Measurements from ENCODE around the gene CD74.

Gene CD74

DNA sequence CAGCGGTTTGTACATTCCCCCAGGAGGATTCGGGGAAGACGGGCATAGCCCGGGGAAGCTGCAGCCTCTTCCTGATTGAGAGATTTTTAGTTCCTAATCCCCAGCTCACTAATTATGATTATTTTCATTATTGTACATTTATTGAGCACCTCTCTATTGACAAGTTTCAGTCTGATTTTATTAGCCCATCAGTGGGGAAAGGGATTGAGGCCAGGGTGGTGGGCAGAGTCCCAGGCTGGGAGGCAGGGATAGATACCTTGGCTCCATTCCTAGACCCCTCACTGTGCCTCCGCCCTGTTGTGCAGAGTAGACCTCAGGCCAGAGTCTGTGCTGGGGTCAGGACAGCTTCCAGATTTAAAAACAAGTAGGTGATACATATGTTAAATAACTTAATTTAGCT lies 28.0 kb downstream of the CD74 start:
- in situ Hi-C loops (cut with MboI; ENCODE audit: low pct_unique_long_range_greater_than_20kb, low sequenced_read_pairs), result no loop called here
- DNase-seq, result no peak

DNA sequence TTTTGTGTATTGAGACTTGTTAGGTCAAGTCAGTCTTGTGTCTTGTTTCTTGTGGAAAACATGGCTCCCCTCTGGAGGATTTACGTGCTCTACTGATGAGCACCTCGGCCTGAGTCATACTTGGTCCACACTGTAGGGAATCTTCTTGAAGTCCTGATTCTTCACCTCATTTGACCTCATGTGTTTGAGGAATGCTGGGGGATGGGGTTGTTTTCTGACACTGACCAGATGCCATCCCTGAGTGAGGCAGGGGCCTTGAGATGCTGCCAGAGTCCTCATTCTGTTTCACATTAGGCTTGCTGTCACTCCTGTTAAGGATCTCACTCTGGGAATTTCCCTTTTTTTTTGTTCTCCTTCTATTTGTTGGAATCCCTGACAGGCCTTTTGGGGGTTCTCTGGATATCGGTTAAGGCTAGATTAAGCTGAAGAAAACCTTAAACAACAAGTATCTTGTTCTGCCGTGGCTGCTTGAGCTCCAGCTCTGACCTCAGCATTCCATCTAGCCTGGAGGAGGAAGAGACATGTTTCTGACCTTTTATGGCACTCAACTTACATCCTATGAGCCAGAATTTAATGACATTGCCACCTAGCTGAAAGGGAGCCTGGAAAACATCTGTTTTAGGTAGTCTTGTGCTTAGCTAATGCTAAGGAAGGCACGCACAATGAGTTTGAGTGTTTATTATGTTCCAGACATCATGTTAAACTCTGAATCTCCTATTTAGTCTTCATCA lies 34.6 kb downstream of the CD74 start:
- no peak for DNase-seq
- in situ Hi-C loops (cut with MboI; ENCODE audit: low pct_unique_long_range_greater_than_20kb, low sequenced_read_pairs), result no loop called here

DNA sequence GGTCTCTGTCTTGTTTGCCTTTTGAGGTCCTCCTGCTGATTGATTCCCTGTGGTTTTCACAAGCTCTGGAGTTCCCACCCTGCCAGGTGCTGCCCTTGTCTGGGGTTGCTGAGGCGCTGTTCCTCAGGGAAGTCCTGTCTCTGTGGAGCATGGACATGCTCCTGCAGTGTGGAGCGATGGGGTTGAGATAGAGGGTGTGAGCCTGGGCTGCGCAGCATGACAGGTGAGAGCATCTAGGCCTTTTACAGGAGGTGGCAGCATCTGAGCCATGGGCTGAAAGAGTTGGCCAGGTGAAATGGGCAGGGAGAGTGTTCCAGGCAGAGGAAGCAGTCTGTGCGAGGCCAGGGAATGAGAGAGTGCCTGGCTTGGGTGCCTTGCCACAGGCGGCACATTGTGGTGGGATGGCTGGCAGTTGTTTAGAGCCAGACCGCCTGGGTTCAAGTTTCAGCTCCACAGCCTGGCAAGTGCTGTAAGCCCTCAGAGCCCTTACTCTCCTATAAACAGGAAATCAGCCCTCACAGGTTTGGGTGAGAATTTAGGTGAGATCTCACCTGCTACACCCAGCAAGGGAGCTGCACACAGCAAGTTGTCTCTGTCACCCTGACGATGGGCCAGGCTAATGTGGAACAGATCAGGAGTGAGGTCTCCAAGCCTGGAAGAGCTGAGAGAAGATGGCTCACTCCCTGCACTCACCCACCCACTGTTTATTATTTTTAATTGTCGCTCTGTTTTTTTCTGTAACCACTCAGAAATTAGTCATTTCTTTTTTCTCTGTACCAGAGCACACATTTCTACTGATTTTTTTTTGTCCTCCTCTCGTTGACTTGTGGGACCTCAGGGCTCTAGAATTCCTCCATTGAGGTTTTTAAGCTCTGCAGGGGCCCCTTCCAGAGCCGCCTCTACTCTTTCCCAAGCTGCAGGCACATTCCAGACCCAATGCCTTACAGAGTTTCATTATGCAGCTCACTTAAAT lies 35.6 kb downstream of the CD74 start:
- no peak for DNase-seq
- in situ Hi-C loops (cut with MboI; ENCODE audit: low pct_unique_long_range_greater_than_20kb, low sequenced_read_pairs), result no loop called here

DNA sequence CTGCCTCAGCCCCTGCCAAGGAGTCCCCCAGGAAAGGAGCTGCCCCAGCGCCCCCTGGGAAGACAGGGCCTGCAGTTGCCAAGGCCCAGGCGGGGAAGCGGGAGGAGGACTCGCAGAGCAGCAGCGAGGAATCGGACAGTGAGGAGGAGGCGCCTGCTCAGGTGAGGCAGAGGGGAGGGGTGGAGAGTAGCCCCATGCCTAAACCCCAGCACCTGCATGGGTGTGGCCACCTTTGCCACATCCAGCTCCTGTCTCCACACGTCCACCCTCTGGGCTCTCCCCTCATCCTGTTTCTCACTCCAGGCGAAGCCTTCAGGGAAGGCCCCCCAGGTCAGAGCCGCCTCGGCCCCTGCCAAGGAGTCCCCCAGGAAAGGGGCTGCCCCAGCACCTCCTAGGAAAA lies 38.1 kb downstream of the CD74 start:
- no peak for DNase-seq
- in situ Hi-C loops (cut with MboI; ENCODE audit: low pct_unique_long_range_greater_than_20kb, low sequenced_read_pairs), result no loop called here

DNA sequence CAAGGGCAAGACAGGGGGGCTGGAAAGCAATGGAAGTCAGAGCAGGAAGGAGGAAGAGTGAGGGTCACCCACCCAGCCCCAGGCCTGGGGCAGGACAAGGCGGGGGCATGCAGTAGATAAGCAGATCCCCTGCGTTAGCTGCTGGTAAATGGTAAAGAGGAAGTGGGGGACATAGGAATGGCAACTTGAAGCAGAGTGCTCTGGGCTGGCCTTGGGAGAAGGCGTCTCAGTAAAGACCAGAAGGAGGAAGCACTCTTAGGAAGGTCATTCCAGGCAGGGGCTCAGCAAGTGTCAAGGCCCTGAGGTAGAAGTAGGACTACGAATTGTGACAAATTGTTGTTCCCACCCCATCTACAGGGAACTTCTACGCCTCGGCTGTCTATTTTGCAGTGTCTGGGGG lies 40.1 kb downstream of the CD74 start:
- DNase-seq, result peak; percentile 34
- in situ Hi-C loops (cut with MboI; ENCODE audit: low pct_unique_long_range_greater_than_20kb, low sequenced_read_pairs), result no loop called here

DNA sequence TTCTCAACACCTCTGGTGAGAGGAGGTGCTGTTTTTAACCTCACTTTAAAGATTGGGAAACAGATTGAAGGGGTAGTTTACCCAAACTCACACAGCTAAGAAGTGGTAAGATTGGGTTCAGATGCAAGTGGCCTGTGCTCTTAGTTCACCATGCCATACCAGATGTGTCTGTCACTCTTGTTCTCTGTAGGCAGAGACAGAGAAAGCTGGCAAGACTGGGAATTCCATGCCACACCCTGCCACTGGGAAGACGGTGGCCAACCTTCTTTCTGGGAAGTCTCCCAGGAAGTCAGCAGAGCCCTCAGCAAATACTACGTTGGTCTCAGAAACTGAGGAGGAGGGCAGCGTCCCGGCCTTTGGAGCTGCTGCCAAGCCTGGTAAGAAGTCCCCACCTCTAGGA lies 44.2 kb downstream of the CD74 start:
- no peak for DNase-seq
- in situ Hi-C loops (cut with MboI; ENCODE audit: low pct_unique_long_range_greater_than_20kb, low sequenced_read_pairs), result no loop called here

DNA sequence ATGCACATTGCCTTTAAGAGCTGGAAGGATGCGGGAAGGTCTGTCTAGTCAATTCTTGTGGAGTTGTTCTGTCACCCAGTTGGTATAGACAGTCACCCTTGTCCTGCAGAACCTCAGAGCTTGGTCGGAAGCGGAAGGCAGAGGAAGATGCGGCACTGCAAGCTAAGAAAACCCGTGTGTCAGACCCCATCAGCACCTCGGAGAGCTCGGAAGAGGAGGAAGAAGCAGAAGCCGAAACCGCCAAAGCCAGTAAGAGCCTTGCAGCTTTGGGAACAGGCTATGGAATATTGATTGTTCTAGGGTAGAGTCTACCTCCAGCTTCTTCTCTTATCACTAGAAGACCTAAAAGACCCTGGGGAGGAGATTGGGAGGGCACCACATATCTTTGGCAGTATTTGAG lies 48.7 kb downstream of the CD74 start:
- DNase-seq, result no peak
- in situ Hi-C loops (cut with MboI; ENCODE audit: low pct_unique_long_range_greater_than_20kb, low sequenced_read_pairs), result no loop called here

DNA sequence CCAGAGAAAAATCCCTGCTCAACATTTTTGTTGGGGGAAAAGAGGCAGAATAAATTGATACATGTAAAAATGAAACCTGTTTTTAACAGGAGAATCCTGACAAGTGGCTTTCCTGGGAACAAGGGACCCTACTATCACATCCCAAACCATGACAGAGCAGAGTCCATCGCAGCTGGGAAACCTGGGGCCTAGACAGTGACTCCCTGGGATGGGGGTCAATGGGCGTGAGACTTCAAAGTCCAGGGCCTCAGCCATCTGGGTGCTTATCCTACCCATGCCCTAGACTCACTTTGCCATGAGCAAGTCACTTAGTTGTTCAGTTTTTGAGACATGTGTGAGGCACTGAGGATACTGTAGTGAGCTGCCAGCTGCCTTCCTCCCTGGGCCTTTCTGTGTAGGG lies 49.5 kb downstream of the CD74 start:
- in situ Hi-C loops (cut with MboI; ENCODE audit: low pct_unique_long_range_greater_than_20kb, low sequenced_read_pairs), result no loop called here

DNA sequence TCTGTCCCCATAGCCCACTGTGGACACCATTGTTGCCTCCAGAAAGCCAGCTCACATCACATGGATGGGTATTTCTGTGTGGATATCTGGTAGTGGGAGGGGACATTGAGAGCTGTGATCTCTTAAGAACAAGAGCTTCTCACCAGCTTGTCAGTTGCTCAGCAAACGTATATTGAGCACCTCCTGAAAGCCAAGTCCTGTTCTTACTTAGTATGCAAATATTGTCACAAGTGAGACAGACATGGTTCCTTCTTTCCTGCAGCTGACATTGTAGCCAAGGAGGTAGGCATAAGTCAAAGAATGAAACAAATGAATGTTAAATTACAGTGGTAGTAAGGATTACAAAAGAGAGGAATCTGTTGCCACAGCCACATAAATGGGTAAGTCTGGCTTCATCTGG lies 51.4 kb downstream of the CD74 start:
- in situ Hi-C loops (cut with MboI; ENCODE audit: low pct_unique_long_range_greater_than_20kb, low sequenced_read_pairs), result no loop called here
- DNase-seq, result no peak

More for the DNA sequence above, 49.5 kb downstream of the CD74 start:
- no peak for DNase-seq

DNA sequence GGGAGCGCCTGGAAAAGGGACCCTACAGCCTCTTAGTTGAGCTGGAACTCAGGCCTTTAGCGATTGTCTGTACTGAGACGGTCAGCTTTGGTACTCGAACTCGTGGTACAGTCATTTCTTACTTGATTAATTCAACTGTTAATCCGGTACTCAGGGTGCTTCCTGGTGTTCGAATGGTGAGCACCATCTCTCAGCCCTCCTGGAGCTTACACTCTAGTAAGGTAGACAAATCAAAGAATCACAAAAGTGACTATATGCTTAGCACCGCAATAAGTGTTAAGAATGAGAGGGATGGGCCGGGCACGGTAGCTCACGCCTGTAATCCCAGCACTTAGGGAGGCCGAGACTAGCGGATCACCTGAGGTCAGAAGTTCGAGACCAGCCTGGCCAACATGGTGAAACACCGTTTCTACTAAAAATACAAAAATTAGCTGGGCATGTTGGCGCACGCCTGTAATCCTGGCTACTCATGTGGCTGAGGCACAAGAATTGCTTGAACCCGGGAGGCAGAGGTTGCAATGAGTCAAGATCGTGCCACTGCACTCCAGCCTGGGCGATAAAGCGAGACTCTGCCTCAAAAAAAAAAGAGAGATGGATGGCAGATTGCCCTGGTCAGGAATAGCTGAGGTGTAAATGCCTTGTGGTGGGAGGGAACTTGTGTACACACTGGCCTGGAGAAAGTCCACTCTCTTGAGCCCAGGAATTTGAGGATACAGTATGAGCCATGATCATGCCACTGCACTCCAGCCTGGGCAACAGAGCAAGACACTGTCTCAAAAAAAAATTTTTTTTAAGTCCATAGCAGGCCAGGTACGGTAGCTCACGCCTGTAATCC lies 54.2 kb downstream of the CD74 start:
- in situ Hi-C loops (cut with MboI; ENCODE audit: low pct_unique_long_range_greater_than_20kb, low sequenced_read_pairs), result no loop called here

DNA sequence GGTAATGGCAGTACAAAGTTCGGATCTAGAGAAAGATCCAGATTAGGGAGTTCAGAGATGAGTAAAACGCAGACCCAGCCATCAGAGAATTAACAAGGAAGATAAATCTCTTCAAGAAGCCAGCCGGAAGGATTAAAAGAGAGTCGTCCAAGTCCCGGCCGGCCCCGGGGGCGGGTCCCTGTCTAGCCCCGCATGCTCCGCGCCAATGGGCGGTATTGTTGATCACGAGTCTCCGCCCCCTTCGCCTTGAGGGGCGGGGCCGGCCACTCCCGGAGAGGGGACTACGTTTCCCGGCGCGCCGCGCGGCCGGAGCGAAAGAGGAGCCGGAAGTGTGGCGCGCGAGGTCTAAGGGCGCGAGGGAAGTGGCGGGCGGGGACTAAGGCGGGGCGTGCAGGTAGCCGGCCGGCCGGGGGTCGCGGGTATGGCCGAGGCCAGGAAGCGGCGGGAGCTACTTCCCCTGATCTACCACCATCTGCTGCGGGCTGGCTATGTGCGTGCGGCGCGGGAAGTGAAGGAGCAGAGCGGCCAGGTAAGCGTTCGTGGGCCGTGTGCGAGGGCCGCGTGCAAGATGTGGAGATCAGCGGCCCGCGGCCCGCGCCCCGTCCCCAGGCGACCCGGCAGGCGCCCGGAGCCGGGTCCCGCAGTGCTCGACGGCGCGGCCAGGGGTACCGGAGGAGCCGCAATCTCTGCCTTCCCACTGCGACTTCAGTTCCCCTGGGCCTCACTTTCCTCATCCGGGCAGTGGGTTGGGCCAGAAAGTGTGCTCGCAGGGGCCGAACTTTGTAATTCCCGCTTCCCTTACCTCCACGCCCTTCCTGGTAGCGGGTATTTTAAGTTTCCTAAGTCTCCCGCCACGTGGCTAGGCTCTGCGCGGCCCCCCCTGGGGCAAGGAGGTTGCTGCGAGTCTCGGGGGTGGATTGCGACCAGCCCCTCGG lies 55.1 kb downstream of the CD74 start, which contains the start of gene TCOF1:
Gene TCOF1, plus strand, starts transcription at position 372 of the 935 bp plus-strand sequence. Its CDS starts 50 bp downstream, at position 422.
- peak; percentile 98 for DNase-seq
- in situ Hi-C loops (cut with MboI; ENCODE audit: low pct_unique_long_range_greater_than_20kb, low sequenced_read_pairs), result no loop called here

More for the DNA sequence above, 54.2 kb downstream of the CD74 start:
- no peak for DNase-seq

DNA sequence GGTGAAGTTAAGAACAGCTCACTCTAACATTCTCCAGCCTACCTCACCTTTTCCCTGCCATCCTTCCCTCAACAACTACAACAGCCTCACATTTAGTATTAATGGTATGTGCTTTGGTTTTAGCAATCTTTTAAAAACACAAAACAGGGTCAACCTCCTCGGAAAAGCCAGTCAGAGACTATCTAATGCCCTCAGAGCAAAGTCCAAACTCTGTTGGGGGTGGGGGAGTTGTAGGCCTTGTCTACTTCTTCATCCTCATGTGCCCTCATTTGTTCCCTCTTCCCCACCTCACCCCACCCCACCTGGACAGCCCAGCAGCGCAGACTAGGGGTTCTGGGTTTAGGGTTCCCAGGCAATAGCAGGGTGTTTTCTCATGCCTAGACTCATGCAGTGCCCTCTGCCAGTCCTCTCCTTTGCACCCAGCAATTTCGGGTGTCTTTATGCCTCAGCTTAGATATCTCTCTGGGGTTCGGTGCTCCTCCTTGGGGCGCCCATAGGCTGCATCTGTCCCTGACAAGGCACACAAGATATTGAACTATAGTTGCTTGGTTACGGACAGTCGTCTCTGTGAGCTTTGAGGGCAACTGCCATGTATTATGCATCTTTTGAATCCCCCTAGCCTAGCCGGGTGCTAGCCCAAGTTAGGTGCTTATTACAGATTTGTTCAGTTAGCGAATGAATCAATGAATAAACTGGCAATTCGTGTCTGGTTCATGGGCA lies 56.0 kb downstream of the CD74 start:
- no peak for DNase-seq
- in situ Hi-C loops (cut with MboI; ENCODE audit: low pct_unique_long_range_greater_than_20kb, low sequenced_read_pairs), result no loop called here

DNA sequence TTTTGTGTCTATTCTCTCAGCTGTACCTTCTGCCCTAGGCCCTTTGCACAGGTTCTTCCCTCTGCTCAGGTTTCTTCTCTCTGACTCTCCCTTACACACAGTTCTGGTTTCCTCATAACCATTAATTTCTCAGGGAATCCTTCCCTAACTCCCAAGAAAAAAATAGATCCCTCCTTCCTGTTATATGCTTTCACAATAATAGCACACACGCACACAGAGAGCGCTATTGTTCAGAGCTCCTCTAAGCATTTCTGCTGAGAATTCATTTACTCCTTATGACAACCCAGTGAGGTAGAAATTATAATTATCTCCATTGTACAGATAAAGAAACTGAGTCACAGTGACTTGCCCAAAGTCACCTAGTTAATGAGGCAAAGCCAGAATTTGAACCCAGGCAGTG lies 56.9 kb downstream of the CD74 start:
- in situ Hi-C loops (cut with MboI; ENCODE audit: low pct_unique_long_range_greater_than_20kb, low sequenced_read_pairs), result no loop called here
- DNase-seq, result no peak

DNA sequence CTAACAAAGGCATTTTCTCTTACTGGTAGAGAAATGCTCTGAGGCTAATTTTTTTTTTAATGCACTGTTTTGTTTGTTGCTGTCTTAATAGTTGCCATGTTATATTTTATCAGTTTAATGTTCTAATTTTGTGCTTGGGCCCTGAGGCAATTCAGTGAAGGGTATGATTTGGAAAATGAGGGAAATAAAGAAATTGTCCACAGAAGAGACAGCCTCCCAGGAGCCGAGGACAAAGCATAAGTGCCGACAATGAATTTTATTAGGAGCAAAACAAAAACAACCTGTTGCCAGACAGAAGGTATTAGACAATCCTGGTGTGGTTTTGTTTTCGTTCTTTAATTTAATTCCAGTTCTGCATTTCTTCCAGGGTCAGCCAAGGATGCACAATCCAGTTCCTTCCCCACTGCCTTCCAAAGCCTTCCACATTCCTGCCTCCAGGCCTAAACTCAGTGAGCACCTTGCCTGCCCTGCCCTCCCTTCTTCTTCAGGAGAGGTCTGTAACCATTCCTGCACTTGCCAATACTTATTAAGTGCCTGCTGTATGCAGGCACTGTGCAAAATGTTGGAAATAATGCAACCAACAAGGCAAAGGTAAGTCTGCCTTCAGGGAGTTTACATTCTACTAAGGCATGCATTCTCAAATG lies 59.6 kb downstream of the CD74 start:
- in situ Hi-C loops (cut with MboI; ENCODE audit: low pct_unique_long_range_greater_than_20kb, low sequenced_read_pairs), result no loop called here
- no peak for DNase-seq

DNA sequence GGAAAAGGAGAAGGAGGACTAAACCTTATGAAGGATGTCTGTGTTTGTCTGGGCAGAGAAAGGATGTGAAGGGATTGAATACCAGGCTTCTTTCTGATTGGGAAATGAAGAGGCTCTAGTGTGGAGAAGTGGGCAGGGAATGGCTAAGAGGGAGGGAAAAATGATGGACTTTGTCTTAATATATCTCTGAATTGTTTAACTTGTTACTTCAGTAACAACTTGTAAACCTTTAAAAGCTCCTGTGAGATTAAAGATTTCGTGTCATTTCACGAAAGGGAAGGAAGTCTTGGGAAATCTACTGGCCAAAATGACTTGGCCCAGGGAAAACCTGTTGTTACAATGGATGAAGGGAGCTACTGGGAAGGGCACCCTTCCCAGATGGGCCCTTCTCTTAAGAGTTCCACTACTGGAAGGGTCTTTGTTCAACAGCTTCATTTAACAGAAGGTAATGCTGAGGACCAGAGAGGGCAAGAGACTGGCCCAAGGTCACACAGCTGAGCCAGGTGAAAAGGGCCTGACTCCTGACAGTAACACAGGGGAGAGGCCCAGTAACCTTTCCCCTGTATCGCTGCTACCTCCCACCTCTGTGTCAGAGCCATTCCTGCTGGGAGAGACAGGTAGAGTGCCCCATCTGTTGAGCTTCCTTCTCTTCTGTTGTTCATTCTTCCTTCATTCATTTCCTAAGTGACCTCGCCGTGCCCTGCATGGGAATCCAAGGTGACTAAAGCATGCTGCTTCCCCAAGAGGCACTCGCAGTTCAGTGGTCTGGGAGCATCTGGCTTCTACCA lies 60.3 kb downstream of the CD74 start:
- DNase-seq, result no peak
- in situ Hi-C loops (cut with MboI; ENCODE audit: low pct_unique_long_range_greater_than_20kb, low sequenced_read_pairs), result no loop called here

Data from KBM-7 (cell line).